Type B pancreatic cell (in vitro differentiated cells): ENCODE measurements around the gene ANKLE1. TPM values are rescaled to one million over a fixed set of nuclear protein-coding genes. Genes with fewer than 3 reads are reported as not detected.
A peak's percentile ranks its signal among the peaks of the same experiment; 100 is the strongest.
"Not testable (repeated sequence)": the region's sequence is repeated elsewhere in the genome, so short reads cannot be mapped to it uniquely, and the experiment has no call there.

Experiments
- DNase-seq: peaks from one replicate; pipeline ENCODE4 v3.0.0; 2021; ENCODE audit warnings: mixed read lengths; ENCODE audit not compliant: unreplicated experiment; ENCODE audit errors: extremely low spot score
- H3K27ac Mint-ChIP-seq: 2 replicates; pipeline ENCODE4 v1.8.0; 2021; ENCODE audit warnings: mild to moderate bottlenecking, mixed read lengths
- H3K27me3 Mint-ChIP-seq: 2 replicates; pipeline ENCODE4 v1.8.0; 2021; ENCODE audit warnings: mixed read lengths
- H3K36me3 Mint-ChIP-seq: 2 replicates; pipeline ENCODE4 v1.8.0; 2021; ENCODE audit warnings: mixed read lengths
- H3K4me1 Mint-ChIP-seq: one replicate; pipeline ENCODE4 v1.8.0; 2021; ENCODE audit warnings: mixed read lengths; ENCODE audit not compliant: unreplicated experiment
- H3K4me3 Mint-ChIP-seq: 2 replicates; pipeline ENCODE4 v1.8.0; 2021; ENCODE audit warnings: mild to moderate bottlenecking, mixed read lengths
- H3K9me3 Mint-ChIP-seq: 2 replicates; pipeline ENCODE4 v1.8.0; 2021; ENCODE audit warnings: mixed read lengths
- CTCF ChIP-seq: fragments of 200-600 bp; sonication (generic); conservative IDR thresholded peaks from 2 replicates; pipeline ENCODE4 v1.5.0; 2021; ENCODE audit warnings: antibody characterized with exemption, mild to moderate bottlenecking
- total RNA-seq: library from RNA; stranded (reverse); gene quantifications from 2 replicates; pipeline ENCODE4 v1.2.1, GENCODE V29; 2021; ENCODE audit warnings: low replicate concordance

The ANKLE1 gene
- total RNA-seq, 1 donor from 2014 or later: 5.9 TPM

DNA sequence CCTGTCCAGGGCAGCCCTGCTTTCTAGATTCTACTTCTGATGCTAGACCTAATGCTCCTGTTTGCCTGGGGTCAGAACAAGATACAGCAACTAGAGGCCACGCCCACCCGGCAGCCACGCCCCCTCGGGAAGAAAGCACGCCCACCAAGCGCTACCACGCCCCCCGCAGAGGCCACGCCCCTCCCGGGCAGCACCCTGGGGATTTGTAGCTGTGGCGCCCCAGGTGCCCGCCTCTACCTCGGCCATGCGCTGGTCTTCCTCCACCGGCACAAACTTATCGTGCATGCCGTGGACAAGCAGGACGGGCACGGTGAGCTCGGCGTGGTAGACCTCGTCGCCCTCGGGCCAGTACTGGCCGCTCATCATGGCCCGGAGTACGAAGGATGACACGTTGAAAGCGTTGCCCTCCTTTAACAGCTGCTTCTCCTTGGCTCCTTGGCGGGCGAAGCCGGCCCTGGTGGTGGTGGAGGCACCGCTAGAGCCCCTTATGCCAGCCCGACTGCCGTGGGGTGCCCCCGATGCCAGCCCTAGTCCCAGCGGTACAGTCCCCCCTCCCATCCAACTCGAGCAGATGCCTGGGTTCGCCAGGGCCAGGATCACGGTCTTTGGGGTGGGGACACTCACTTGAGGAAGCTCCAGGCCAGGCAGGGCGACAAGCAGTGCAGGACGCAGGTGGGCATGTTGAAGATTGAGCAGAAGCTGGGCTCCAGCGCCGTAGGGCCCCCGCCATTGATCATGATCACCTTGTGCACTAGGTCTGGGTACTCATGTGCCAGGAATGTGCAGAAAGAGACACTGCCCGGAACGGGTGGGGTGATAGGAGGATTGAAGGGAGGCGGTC lies 12.6 kb downstream of the ANKLE1 start:
- no peak overlapping the region for H3K4me3 Mint-ChIP-seq
- H3K4me1 Mint-ChIP-seq: peaks cover 4% of the 10 kb centered on the region
- TF ChIP-seq CTCF: no peak
- H3K36me3 Mint-ChIP-seq: peaks cover 3% of the 10 kb centered on the region
- no peak overlapping the region for H3K27ac Mint-ChIP-seq
- H3K9me3 Mint-ChIP-seq: no peaks in the 10 kb centered on the region
- DNase-seq: no peak
- no peaks in the 10 kb centered on the region for H3K27me3 Mint-ChIP-seq

GRCh38 chr19:17295551-17295950 lies 13.8 kb downstream of the ANKLE1 start:
- not testable (repeated sequence) for H3K27me3 Mint-ChIP-seq, H3K36me3 Mint-ChIP-seq, H3K9me3 Mint-ChIP-seq, H3K27ac Mint-ChIP-seq, H3K4me1 Mint-ChIP-seq, DNase-seq, H3K4me3 Mint-ChIP-seq

GRCh38 chr19:17296273-17296672 lies 14.6 kb downstream of the ANKLE1 start:
- DNase-seq: no peak
- TF ChIP-seq CTCF: no peak
- Mint-ChIP-seq H3K36me3 (peaks cover 3% of the 10 kb centered on the region), H3K4me1 (peaks cover 4% of the 10 kb centered on the region), H3K27me3 (no peaks in the 10 kb centered on the region), H3K9me3 (no peaks in the 10 kb centered on the region), H3K4me3 (no peak overlapping the region), H3K27ac (no peak overlapping the region)

- TF ChIP-seq CTCF: no peak
- Mint-ChIP-seq H3K4me3 (no peak overlapping the region), H3K9me3 (no peaks in the 10 kb centered on the region)
These were observed 15.3 kb downstream of the ANKLE1 start for GRCh38 chr19:17296976-17297375.

DNA sequence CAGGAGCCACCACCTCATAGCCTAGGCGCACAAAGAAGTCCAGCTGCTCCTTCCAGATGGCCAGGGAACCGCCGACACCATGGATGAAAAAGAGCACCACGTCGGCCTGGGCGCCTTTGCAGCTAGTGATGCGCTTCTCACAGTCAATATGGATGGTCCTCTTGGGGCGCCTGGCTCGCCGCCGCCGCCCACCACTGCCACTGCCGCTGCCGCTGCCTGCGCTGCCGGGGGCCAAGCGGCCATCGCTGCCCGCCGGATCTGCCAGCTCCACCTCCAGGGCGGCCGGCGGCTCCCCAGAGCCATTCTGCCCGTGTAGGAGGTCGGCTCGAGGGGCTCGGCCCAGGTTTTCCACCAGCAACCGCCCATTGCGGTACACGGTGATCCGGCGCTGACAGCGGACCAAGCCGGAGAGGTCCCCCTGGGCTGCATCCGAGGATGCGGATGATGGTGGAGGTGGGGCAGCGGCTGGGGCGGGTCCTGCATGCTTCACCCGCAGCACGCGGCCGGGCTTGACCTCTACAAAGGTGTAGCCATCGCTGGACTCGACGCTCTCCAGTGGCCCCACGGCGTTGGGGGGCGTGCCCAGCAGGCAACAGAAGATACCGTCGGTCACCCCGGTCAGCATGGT lies 19.4 kb downstream of the ANKLE1 start:
- H3K27me3 Mint-ChIP-seq: no peaks in the 10 kb centered on the region
- peaks cover 3% of the 10 kb centered on the region for H3K36me3 Mint-ChIP-seq
- no peaks in the 10 kb centered on the region for H3K9me3 Mint-ChIP-seq
- no peak for TF ChIP-seq CTCF
- no peak overlapping the region for H3K27ac Mint-ChIP-seq
- peaks cover 10% of the 10 kb centered on the region for H3K4me1 Mint-ChIP-seq
- DNase-seq: peak; percentile 66
- no peak overlapping the region for H3K4me3 Mint-ChIP-seq

More at GRCh38 chr19:17296976-17297375, 15.3 kb downstream of the ANKLE1 start:
- Mint-ChIP-seq H3K36me3 (peaks cover 3% of the 10 kb centered on the region), H3K4me1 (peaks cover 4% of the 10 kb centered on the region), H3K27me3 (no peaks in the 10 kb centered on the region), H3K27ac (no peak overlapping the region)
- DNase-seq: no peak
